ENCODE results near the gene ETS1. TPM values are rescaled to one million over a fixed set of nuclear protein-coding genes. Genes with fewer than 3 reads are reported as not detected.
A peak's percentile ranks its signal among the peaks of the same experiment; 100 is the strongest.
"Not testable (repeated sequence)": the region's sequence is repeated elsewhere in the genome, so short reads cannot be mapped to it uniquely, and the experiment has no call there.

Gene ETS1
- total RNA-seq, 3 donors from 2014 or later (not counting 1 experiment from before 2014, with no cell fraction given), result 532 to 684 (median 589) TPM

DNA sequence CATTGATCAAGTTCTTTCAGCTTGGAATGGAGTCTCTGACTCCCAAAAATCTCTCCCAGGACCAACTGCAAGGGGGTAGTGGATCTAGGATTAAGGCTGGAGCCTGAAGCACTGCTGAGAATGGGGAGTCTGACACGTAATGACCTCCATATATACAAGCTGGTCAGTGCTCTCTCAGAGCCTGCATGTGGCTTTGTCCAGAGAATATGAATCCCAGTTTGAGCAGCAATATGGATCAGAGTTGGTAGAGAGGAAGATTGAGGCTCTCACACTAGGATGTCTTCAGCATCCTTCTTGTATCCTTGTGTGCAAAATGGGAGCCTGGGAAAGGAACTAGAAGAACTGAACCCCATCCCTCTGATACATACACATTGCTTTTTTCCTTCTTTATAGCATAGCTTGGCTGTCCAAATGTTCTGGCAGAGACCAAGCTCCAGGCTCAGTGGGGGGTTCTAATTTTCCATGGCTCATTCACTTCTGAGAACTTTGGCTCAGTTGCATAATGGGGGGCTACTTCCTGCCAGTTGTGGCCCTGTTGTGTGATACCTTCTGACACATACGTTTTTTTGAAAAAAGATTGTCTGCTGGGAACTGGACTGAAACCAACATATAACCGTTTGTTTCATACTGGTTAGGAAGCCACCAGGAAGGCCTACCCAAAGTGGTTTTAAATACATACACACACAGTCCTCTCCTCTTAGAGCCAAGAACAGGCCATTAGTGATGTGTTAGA, 138.2 kb downstream of the ETS1 start:
- H3K27me3 ChIP-seq (ENCODE audit: control insufficient read depth, insufficient read depth, low read length), result no peaks in the 10 kb centered on the region
- no peaks in the 10 kb centered on the region for H3K9me3 ChIP-seq (ENCODE audit: control insufficient read depth, insufficient read depth, low read length)
- 56% methylated on average over 3 of the region's 3 CpGs for WGBS (ENCODE audit: insufficient coverage)
- intact Hi-C loops (cut with micrococcal nuclease), result no loop called here
- Mint-ChIP-seq H3K27me3 (ENCODE audit: low read depth in 2 of 2) (no peaks in the 10 kb centered on the region), H3K9me3 (no peaks in the 10 kb centered on the region), H3K27ac (peak overlapping the region in 1 of 2 donors; percentile 58), H3K36me3 (no peaks in the 10 kb centered on the region), H3K4me3 (no peak overlapping the region), H3K4me1 (peaks cover 35 to 36% of the 10 kb centered on the region in 2 donors)
- no peaks in the 10 kb centered on the region for H3K36me3 ChIP-seq (ENCODE audit: control insufficient read depth, insufficient read depth, low read length)
- no peak overlapping the region for H3K27ac ChIP-seq (ENCODE audit: low read length)
- no peak overlapping the region for H3K4me3 ChIP-seq (ENCODE audit: low read length)
- DNase-seq (no peak), ATAC-seq (no peak)
- TF ChIP-seq, protein P1, sequence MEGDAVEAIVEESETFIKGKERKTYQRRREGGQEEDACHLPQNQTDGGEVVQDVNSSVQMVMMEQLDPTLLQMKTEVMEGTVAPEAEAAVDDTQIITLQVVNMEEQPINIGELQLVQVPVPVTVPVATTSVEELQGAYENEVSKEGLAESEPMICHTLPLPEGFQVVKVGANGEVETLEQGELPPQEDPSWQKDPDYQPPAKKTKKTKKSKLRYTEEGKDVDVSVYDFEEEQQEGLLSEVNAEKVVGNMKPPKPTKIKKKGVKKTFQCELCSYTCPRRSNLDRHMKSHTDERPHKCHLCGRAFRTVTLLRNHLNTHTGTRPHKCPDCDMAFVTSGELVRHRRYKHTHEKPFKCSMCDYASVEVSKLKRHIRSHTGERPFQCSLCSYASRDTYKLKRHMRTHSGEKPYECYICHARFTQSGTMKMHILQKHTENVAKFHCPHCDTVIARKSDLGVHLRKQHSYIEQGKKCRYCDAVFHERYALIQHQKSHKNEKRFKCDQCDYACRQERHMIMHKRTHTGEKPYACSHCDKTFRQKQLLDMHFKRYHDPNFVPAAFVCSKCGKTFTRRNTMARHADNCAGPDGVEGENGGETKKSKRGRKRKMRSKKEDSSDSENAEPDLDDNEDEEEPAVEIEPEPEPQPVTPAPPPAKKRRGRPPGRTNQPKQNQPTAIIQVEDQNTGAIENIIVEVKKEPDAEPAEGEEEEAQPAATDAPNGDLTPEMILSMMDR (IDR thresholded peaks at IDR 0.05), result no peak
- H3K4me1 ChIP-seq (ENCODE audit: control insufficient read depth, insufficient read depth, low read length), result peaks cover 9% of the 10 kb centered on the region

DNA sequence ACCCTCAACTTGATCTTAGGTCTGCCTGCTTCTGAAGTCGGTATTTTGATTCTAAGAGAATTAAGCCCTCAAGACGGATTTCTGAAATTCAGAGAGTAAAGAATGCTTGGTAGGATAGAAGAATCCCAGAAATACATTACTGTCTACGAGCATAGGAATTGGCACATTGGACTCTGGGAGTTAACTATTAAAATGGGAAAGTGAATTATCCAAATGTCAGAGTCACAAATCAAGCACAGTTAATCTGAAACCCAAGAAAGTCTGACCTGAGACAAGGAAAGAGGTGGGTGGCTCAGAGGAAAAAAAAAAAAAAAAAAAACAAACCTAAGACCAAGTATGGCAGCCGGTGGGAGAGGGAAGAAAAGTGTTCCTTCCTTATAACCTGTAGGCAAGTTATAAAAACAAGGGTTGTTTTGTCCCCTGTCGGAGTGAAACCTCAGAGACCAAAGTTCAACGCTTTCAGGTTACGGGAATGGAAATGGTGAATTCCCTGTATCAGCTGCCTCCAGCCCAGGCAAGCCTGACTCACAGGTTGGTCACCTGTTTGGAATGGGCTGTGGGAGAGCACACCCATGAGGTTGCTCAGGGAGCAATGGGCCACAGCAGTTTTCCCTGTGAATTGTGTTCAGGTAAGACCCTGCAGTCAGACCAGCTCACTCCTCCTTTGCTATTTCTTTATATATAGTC, 139.0 kb downstream of the ETS1 start:
- Mint-ChIP-seq H3K27ac (peak overlapping the region in 1 of 2 donors; percentile 58), H3K36me3 (no peaks in the 10 kb centered on the region), H3K27me3 (ENCODE audit: low read depth in 2 of 2) (no peaks in the 10 kb centered on the region), H3K4me3 (no peak overlapping the region), H3K4me1 (peaks cover 27 to 28% of the 10 kb centered on the region in 2 donors), H3K9me3 (no peaks in the 10 kb centered on the region)
- Histone ChIP-seq H3K4me3 (ENCODE audit: low read length) (no peak overlapping the region), H3K4me1 (ENCODE audit: control insufficient read depth, insufficient read depth, low read length) (peaks cover 7% of the 10 kb centered on the region), H3K9me3 (ENCODE audit: control insufficient read depth, insufficient read depth, low read length) (no peaks in the 10 kb centered on the region), H3K27me3 (ENCODE audit: control insufficient read depth, insufficient read depth, low read length) (no peaks in the 10 kb centered on the region), H3K36me3 (ENCODE audit: control insufficient read depth, insufficient read depth, low read length) (no peaks in the 10 kb centered on the region), H3K27ac (ENCODE audit: low read length) (no peak overlapping the region)
- 98% methylated on average over 7 of the region's 7 CpGs for WGBS (ENCODE audit: insufficient coverage)
- ATAC-seq (no peak), DNase-seq (no peak)
- TF ChIP-seq, protein P1 (IDR thresholded peaks at IDR 0.05), result no peak
- intact Hi-C loops (cut with micrococcal nuclease), result no loop called here

DNA sequence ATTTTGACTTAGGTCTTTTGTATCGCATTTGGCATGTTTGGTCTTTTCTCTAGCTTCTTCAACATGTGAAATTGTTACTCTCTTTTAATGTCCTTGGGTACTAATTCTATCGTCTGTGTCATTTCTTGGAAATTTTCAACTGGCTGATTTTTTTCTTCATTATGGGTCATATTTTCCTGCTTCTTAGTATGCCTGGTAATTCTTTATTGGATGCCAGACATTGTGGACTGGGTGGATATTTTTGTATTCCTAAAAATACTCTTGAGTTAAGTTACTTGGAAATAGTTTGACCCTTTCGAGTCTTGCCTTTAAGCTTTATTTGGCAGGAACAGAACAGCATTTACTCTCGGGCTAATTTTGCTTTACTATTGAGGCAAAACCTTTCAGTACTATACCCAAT, 140.1 kb downstream of the ETS1 start:
- H3K9me3 ChIP-seq (ENCODE audit: control insufficient read depth, insufficient read depth, low read length), result no peaks in the 10 kb centered on the region
- Mint-ChIP-seq H3K27ac (peak overlapping the region; percentile 39 to 51), H3K36me3 (no peaks in the 10 kb centered on the region), H3K27me3 (ENCODE audit: low read depth in 2 of 2) (no peaks in the 10 kb centered on the region), H3K4me3 (no peak overlapping the region), H3K4me1 (peaks cover 17 to 24% of the 10 kb centered on the region in 2 donors), H3K9me3 (no peaks in the 10 kb centered on the region)
- intact Hi-C loops (cut with micrococcal nuclease), result no loop called here
- no peak for DNase-seq
- ATAC-seq, result no peak
- H3K27ac ChIP-seq (ENCODE audit: low read length), result no peak overlapping the region
- no peaks in the 10 kb centered on the region for H3K36me3 ChIP-seq (ENCODE audit: control insufficient read depth, insufficient read depth, low read length)
- H3K27me3 ChIP-seq (ENCODE audit: control insufficient read depth, insufficient read depth, low read length), result no peaks in the 10 kb centered on the region
- WGBS (ENCODE audit: insufficient coverage), result 94% methylated on average over 4 of the region's 4 CpGs
- TF ChIP-seq, protein P1 (IDR thresholded peaks at IDR 0.05), result no peak
- peaks cover 6% of the 10 kb centered on the region for H3K4me1 ChIP-seq (ENCODE audit: control insufficient read depth, insufficient read depth, low read length)
- no peak overlapping the region for H3K4me3 ChIP-seq (ENCODE audit: low read length)

DNA sequence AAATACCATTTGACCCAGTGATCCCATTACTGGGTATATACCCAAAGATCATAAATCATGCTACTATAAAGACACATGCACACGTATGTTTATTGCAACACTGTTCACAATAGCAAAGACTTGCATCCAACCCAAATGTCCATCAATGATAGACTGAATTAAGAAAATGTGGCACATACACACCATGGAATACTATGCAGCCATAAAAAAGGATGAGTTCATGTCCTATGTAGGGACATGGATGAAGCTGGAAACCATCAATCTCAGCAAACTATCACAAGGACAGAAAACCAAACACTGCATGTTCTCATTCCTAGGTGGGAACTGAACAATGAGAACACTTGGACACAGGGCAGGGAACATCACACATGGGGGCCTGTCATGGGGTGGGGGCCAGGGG, 141.4 kb downstream of the ETS1 start:
- H3K4me3 Mint-ChIP-seq; ATAC-seq; H3K4me3 ChIP-seq (ENCODE audit: low read length); H3K9me3 Mint-ChIP-seq; H3K36me3 Mint-ChIP-seq; H3K27me3 ChIP-seq (ENCODE audit: control insufficient read depth, insufficient read depth, low read length); H3K27me3 Mint-ChIP-seq (ENCODE audit: low read depth in 2 of 2); H3K36me3 ChIP-seq (ENCODE audit: control insufficient read depth, insufficient read depth, low read length); H3K27ac Mint-ChIP-seq; DNase-seq; H3K9me3 ChIP-seq (ENCODE audit: control insufficient read depth, insufficient read depth, low read length); intact Hi-C loops (cut with micrococcal nuclease); H3K4me1 ChIP-seq (ENCODE audit: control insufficient read depth, insufficient read depth, low read length); H3K27ac ChIP-seq (ENCODE audit: low read length): not testable (repeated sequence)
- H3K4me1 Mint-ChIP-seq, result peaks cover 16 to 22% of the 10 kb centered on the region in 2 donors
- 100% methylated on average over 1 of the region's 1 CpG for WGBS (ENCODE audit: insufficient coverage)
